Measurements from ENCODE around the gene UBE2U. TPM values are rescaled to one million over a fixed set of nuclear protein-coding genes. Genes with fewer than 3 reads are reported as not detected.

Gene UBE2U
- total and polyA plus RNA-seq, 10 of the 15 experiments (the other 5 are each of a cell fraction or from before 2014, with no cell fraction given), result not detected

- H3K9ac ChIP-seq (ENCODE audit: control insufficient read depth, insufficient read depth, low read length), result no peak overlapping the region
- no peaks in the 10 kb centered on the region for H3K79me2 ChIP-seq (ENCODE audit: control insufficient read depth, insufficient read depth, low read length)
- no peak overlapping the region for H3K27ac ChIP-seq (ENCODE audit: control insufficient read depth, insufficient read depth)
- H3K4me3 ChIP-seq, result no peak overlapping the region
- ChIA-PET RAD21 (ENCODE audit: unreplicated experiment) (no interaction called here), POLR2A (no interaction called here), SMC1A (ENCODE audit: uncharacterized antibody, unreplicated experiment) (no interaction called here), CTCF (no interaction called here)
- H2AFZ ChIP-seq (ENCODE audit: control insufficient read depth, low read depth, low read length), result no peak overlapping the region
- intact Hi-C loops (cut with micrococcal nuclease; ENCODE audit: unreplicated experiment), result no loop called here
- no peak overlapping the region for H3K4me2 ChIP-seq (ENCODE audit: control insufficient read depth, insufficient read depth)
- no peaks in the 10 kb centered on the region for H3K9me3 ChIP-seq (replicated peaks; ENCODE audit: control insufficient read depth, insufficient read depth, low read length)
- H4K20me1 ChIP-seq (ENCODE audit: control insufficient read depth, insufficient read depth), result no peaks in the 10 kb centered on the region
- in situ Hi-C loops (cut with MboI), result no loop called here
- DNase-seq (ENCODE audit: low read depth, low spot score) (no peak), FAIRE-seq (no peak), ATAC-seq (no peak)
- BruUV-seq (replicated peaks), result no TSS peak
- H3K4me1 ChIP-seq (ENCODE audit: control insufficient read depth, insufficient read depth, low read length), result no peaks in the 10 kb centered on the region
- 35% methylated on average over 6 of the region's 6 CpGs for WGBS (ENCODE audit: insufficient coverage, insufficient replicate concordance, low lambda C conversion rate, missing lambda C conversion rate)
- TF ChIP-seq CBX5 (IDR thresholded peaks at IDR 0.05; ENCODE audit: low read depth) (no peak), EED (IDR thresholded peaks at IDR 0.05; ENCODE audit: low read depth) (no peak), SREBF1 (IDR thresholded peaks at IDR 0.05; ENCODE audit: low read length) (no peak), ZNF592 (IDR thresholded peaks at IDR 0.05) (no peak), NR2C2 (IDR thresholded peaks at IDR 0.05; ENCODE audit: borderline replicate concordance, control insufficient read depth, insufficient read length, low read depth) (no peak), BHLHE40 (IDR thresholded peaks at IDR 0.05; ENCODE audit: borderline replicate concordance in 1 of 2, low read depth in 2 of 2, low read length in 1 of 2) (no peak), SMAD5 (IDR thresholded peaks at IDR 0.05; ENCODE audit: low read depth) (no peak), RFX5 (IDR thresholded peaks at IDR 0.05; ENCODE audit: low read depth, low read length) (no peak), FOS (IDR thresholded peaks at IDR 0.05; ENCODE audit: borderline replicate concordance, extremely low read depth, insufficient read length) (no peak), MTA3 (IDR thresholded peaks at IDR 0.05; ENCODE audit: borderline replicate concordance, low read length) (no peak)
- no peaks in the 10 kb centered on the region for H3K36me3 ChIP-seq (ENCODE audit: control insufficient read depth in 2 of 2, insufficient read depth in 2 of 2, low read length in 1 of 2)
- H3K27me3 ChIP-seq (replicated peaks in 1 of 2; ENCODE audit: control insufficient read depth in 2 of 2, insufficient read depth in 2 of 2, low read length in 1 of 2), result no peaks in the 10 kb centered on the region
These were observed 105.4 kb downstream of the UBE2U start for GRCh38 chr1:64308866-64309265.

Data from GM12878 (cell line).